PC-9 (cell line): ENCODE data around the gene BTG4. TPM values are rescaled to one million over a fixed set of nuclear protein-coding genes. Genes with fewer than 3 reads are reported as not detected.
A peak's percentile ranks its signal among the peaks of the same experiment; 100 is the strongest.

Source experiments
- BruUV-seq: library from RNA; stranded (reverse); fragments of 400-500 nt; replicated peaks from 2 replicates; lab custom pipeline; 2021; lab: Mats Ljungman, UMichigan
- CTCF ChIA-PET: fragments of 300-600 bp; sonication (Branson Sonifier 250); formaldehyde crosslinking; loops from one replicate; lab custom pipeline; 2022; ENCODE audit warnings: antibody characterized with exemption; lab: Charles Lee
- POLR2A ChIA-PET: fragments of 300-600 bp; sonication (Branson Sonifier 250); formaldehyde crosslinking; loops from one replicate; lab custom pipeline; 2022; ENCODE audit warnings: antibody characterized with exemption; ENCODE audit not compliant: unreplicated experiment; lab: Charles Lee
- DNase-seq, 2 experiments: peaks; one replicate each; pipeline versions ENCODE4 v3.0.0 to v3.0.0-alpha.2; 2015 to 2022; ENCODE audit warnings: mixed read lengths in 1 of 2
- H2AFZ ChIP-seq: fragments of 200-600 bp; sonication (generic); 2 replicates; pipeline ENCODE4 v1.8.1; 2017; ENCODE audit warnings: antibody characterized with exemption
- H3F3A ChIP-seq: fragments of 200-600 bp; sonication (generic); 2 replicates; pipeline ENCODE4 v1.8.1; 2017; ENCODE audit warnings: antibody characterized with exemption, mild to moderate bottlenecking, low read depth; ENCODE audit not compliant: insufficient read depth
- H3K27ac ChIP-seq: fragments of 200-600 bp; sonication (generic); 2 replicates; pipeline ENCODE4 v1.6.1; 2016; ENCODE audit warnings: mixed run types
- H3K27me3 ChIP-seq: fragments of 200-600 bp; sonication (generic); 2 replicates; pipeline ENCODE4 v1.6.1; 2016; ENCODE audit warnings: low read depth, mixed run types; ENCODE audit not compliant: insufficient read depth
- H3K36me3 ChIP-seq: fragments of 200-600 bp; sonication (generic); 2 replicates; pipeline ENCODE4 v1.6.1; 2016; ENCODE audit warnings: low read depth, mixed run types
- H3K4me1 ChIP-seq: fragments of 200-600 bp; sonication (generic); replicated peaks from 2 replicates; pipeline ENCODE4 v1.6.1; 2016; ENCODE audit warnings: mixed run types; ENCODE audit not compliant: insufficient read depth
- H3K4me2 ChIP-seq: fragments of 200-600 bp; sonication (generic); 2 replicates; pipeline ENCODE4 v1.6.1; 2017; ENCODE audit warnings: mixed run types
- H3K4me3 ChIP-seq: fragments of 200-600 bp; sonication (generic); 2 replicates; pipeline ENCODE4 v1.6.1; 2016; ENCODE audit warnings: mixed run types
- H3K79me2 ChIP-seq: fragments of 200-600 bp; sonication (generic); 2 replicates; pipeline ENCODE4 v1.6.1; 2017; ENCODE audit warnings: low read depth, mixed run types
- H3K9me2 ChIP-seq: fragments of 200-600 bp; sonication (generic); 2 replicates; pipeline ENCODE4 v1.8.1; 2017; ENCODE audit warnings: mild to moderate bottlenecking; ENCODE audit not compliant: insufficient read depth
- H3K9me3 ChIP-seq: fragments of 200-600 bp; sonication (generic); 2 replicates; pipeline ENCODE4 v1.8.1; 2016; ENCODE audit warnings: low read depth; ENCODE audit not compliant: insufficient read depth
- H4K20me1 ChIP-seq: fragments of 200-600 bp; sonication (generic); 2 replicates; pipeline ENCODE4 v1.8.1; 2017; ENCODE audit not compliant: insufficient read depth
- EZH2 ChIP-seq: fragments of 200-600 bp; sonication (generic); IDR thresholded peaks from 2 replicates; pipeline ENCODE4 v1.8.0; 2017; ENCODE audit warnings: antibody characterized with exemption, low read depth
- intact Hi-C: fragments of 100-400 bp; cut with micrococcal nuclease; formaldehyde crosslinking; loops from one replicate; pipeline ENCODE4 v1.10.0; 2022; ENCODE audit not compliant: unreplicated experiment
- total RNA-seq: library from RNA; stranded (reverse); gene quantifications from 2 replicates; pipeline ENCODE4 v1.2.3, GENCODE V29; 2021
- TF ChIP-seq, protein P1 (sequence below): fragments of 200-600 bp; sonication (generic); conservative IDR thresholded peaks from 2 replicates; pipeline ENCODE4 v1.6.1; 2017; ENCODE audit warnings: mixed run types, antibody characterized with exemption, mild to moderate bottlenecking, moderate library complexity

BTG4 gene
- total RNA-seq, 1 experiment from 2014 or later = not detected

DNA sequence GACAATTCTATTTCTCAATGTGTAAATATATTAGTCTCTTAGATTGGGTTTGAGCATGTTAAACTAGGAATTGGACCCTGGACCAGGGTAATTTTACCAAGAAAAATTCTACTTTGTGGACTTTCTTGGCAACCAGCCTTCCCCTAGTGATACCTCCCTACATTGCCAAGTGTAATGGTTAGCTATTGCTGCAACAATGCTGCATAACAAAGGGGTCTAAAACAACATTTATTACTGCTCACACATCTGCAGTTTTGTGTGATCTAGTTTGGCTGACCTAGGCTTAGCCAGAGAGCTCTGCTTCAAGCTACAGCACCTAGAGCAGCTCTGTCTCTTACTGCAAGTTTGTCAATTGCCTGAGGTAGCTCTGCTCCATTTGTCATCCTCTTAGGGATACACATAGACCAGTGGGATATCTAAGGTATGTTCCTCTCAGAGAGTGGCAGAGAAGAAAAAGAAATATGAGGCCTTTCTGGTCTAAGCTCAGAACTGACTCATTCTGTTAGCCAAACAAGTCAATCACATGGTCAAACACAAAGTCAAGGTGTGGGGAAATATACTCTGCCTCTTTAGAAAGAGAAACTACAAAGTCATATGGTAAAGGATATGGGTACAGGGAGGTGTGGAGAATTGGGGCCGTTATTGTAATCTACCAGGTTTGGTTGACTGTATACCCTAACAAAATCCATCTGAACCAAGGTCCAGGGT, 26.4 kb upstream of the BTG4 start:
- peak in 1 of 2 experiments; percentile 89 for DNase-seq
- no peaks in the 10 kb centered on the region for H4K20me1 ChIP-seq
- CTCF ChIA-PET = interaction anchor here (0.6 kb wide), 1 partner anchor 321 kb away, joined by 3 read pairs; no protein-coding TSS in a partner anchor
- H3K4me3 ChIP-seq = no peak overlapping the region
- peak overlapping the region; percentile 11; the same call in 1 of the 2 replicates for H3K27ac ChIP-seq
- no peak overlapping the region for H2AFZ ChIP-seq
- H3K36me3 ChIP-seq = no peaks in the 10 kb centered on the region
- no peaks in the 10 kb centered on the region for H3K27me3 ChIP-seq
- BruUV-seq = no TSS peak
- no peaks in the 10 kb centered on the region for H3K9me2 ChIP-seq
- peaks cover 6% of the 10 kb centered on the region; the same call in 1 of the 2 replicates for H3K9me3 ChIP-seq
- intact Hi-C loops = no loop called here
- TF ChIP-seq, protein P1, sequence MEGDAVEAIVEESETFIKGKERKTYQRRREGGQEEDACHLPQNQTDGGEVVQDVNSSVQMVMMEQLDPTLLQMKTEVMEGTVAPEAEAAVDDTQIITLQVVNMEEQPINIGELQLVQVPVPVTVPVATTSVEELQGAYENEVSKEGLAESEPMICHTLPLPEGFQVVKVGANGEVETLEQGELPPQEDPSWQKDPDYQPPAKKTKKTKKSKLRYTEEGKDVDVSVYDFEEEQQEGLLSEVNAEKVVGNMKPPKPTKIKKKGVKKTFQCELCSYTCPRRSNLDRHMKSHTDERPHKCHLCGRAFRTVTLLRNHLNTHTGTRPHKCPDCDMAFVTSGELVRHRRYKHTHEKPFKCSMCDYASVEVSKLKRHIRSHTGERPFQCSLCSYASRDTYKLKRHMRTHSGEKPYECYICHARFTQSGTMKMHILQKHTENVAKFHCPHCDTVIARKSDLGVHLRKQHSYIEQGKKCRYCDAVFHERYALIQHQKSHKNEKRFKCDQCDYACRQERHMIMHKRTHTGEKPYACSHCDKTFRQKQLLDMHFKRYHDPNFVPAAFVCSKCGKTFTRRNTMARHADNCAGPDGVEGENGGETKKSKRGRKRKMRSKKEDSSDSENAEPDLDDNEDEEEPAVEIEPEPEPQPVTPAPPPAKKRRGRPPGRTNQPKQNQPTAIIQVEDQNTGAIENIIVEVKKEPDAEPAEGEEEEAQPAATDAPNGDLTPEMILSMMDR = no peak
- no peak for TF ChIP-seq EZH2
- H3K4me1 ChIP-seq = peaks cover 22% of the 10 kb centered on the region
- H3K4me2 ChIP-seq = peak overlapping the region; percentile 2; the same call in 1 of the 2 replicates
- POLR2A ChIA-PET = interaction anchor here (0.7 kb wide), 1 partner anchor 26 kb away, joined by 5 read pairs; no protein-coding TSS in a partner anchor
- H3K79me2 ChIP-seq = no peaks in the 10 kb centered on the region
- peaks cover 12% of the 10 kb centered on the region; the same call in 1 of the 2 replicates for H3F3A ChIP-seq

DNA sequence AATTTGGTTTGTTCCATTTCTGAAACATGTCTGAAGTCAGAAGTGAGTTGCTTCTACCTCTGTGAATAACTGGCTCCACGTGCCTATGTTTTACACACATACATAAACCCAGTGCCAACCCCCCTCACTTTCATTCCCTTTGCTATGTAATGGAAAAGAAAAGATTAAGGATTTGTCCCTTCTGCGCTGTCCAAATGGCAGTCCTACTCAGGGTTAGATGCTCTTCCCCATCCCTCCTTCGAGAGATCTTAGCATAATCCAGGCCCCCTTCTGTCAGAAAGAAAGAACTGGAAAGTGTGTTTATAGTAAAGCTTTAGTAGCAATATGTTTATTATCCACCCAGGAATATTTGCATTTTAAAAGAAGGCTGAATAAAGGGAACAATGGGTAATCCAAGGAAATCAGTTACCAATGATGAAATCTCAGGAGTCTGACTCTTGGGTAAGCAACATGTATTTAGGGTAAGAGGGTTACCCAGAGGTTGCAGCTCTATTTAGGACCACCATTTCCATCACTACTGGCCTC, 25.2 kb upstream of the BTG4 start:
- BruUV-seq = no TSS peak
- Histone ChIP-seq H3K4me1 (peaks cover 23% of the 10 kb centered on the region), H3K36me3 (no peaks in the 10 kb centered on the region), H3K79me2 (no peaks in the 10 kb centered on the region), H3K9me3 (peaks cover 6% of the 10 kb centered on the region; the same call in 1 of the 2 replicates), H4K20me1 (no peaks in the 10 kb centered on the region), H3K4me2 (no peak overlapping the region), H3K4me3 (no peak overlapping the region), H3F3A (peaks cover 12% of the 10 kb centered on the region; the same call in 1 of the 2 replicates), H2AFZ (no peak overlapping the region), H3K27ac (no peak overlapping the region), H3K9me2 (no peaks in the 10 kb centered on the region), H3K27me3 (no peaks in the 10 kb centered on the region)
- intact Hi-C loops = no loop called here
- TF ChIP-seq EZH2 = no peak
- TF ChIP-seq, protein P1 = no peak
- POLR2A ChIA-PET = no interaction called here
- DNase-seq = no peak
- CTCF ChIA-PET = no interaction called here

DNA sequence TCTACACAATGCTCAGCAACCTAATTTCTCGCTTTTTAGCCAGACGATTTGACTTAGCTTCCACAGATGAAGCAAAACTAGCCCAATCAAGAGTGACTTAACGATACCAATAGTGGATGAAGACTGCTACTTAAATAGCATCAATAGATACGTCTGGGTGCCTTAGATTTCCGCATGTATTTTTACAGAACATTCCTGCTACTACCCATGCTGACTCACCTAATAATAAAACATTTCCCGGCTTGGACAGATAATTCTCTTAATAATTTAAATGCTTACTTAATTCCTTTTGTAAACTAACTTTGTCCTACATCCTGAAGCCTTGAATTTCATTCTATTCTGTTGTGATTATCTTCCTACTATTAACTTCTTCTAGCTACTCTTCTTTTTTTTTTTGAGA, 23.1 kb upstream of the BTG4 start:
- no TSS peak for BruUV-seq
- Histone ChIP-seq H3F3A (peaks cover 12% of the 10 kb centered on the region; the same call in 1 of the 2 replicates), H3K4me1 (peaks cover 37% of the 10 kb centered on the region), H3K4me2 (no peak overlapping the region), H3K9me3 (peaks cover 6% of the 10 kb centered on the region; the same call in 1 of the 2 replicates), H3K9me2 (no peaks in the 10 kb centered on the region), H3K36me3 (no peaks in the 10 kb centered on the region), H3K79me2 (no peaks in the 10 kb centered on the region), H3K27me3 (no peaks in the 10 kb centered on the region), H2AFZ (no peak overlapping the region), H3K27ac (no peak overlapping the region), H4K20me1 (no peaks in the 10 kb centered on the region), H3K4me3 (no peak overlapping the region)
- ChIA-PET POLR2A (no interaction called here), CTCF (no interaction called here)
- intact Hi-C loops = no loop called here
- no peak for DNase-seq
- TF ChIP-seq, protein P1 = no peak
- no peak for TF ChIP-seq EZH2
